H9 (cell line): ENCODE measurements around the gene MCU. TPM values are rescaled to one million over a fixed set of nuclear protein-coding genes. Genes with fewer than 3 reads are reported as not detected.
A peak's percentile ranks its signal among the peaks of the same experiment; 100 is the strongest.

Experiments
- DNase-seq: peaks from one replicate; pipeline ENCODE4 v3.0.0-alpha.2; 2017
- H2AFZ ChIP-seq: one replicate; pipeline ENCODE4 v1.6.1; 2013; ENCODE audit warnings: mild to moderate bottlenecking, low read length, control low read depth, moderate library complexity
- H2AK5ac ChIP-seq: 2 replicates; pipeline ENCODE4 v1.6.1; 2013; ENCODE audit warnings: low read length, control low read depth, mixed read lengths; ENCODE audit not compliant: insufficient read length
- H2BK120ac ChIP-seq: one replicate; pipeline ENCODE4 v1.6.1; 2013; ENCODE audit warnings: low read depth, mild to moderate bottlenecking, low read length, control low read depth, inconsistent platforms; ENCODE audit not compliant: poor library complexity, severe bottlenecking
- H2BK12ac ChIP-seq: 2 replicates; pipeline ENCODE4 v1.6.1; 2013; ENCODE audit warnings: low read length, control low read depth, mixed read lengths, low read depth; ENCODE audit not compliant: insufficient read length
- H2BK15ac ChIP-seq: 2 replicates; pipeline ENCODE4 v1.6.1; 2013; ENCODE audit warnings: low read depth, low read length, control low read depth
- H2BK20ac ChIP-seq: one replicate; pipeline ENCODE4 v1.6.1; 2013; ENCODE audit warnings: low read depth, mild to moderate bottlenecking, low read length, control low read depth, inconsistent platforms; ENCODE audit not compliant: poor library complexity, severe bottlenecking
- H2BK5ac ChIP-seq: 2 replicates; pipeline ENCODE4 v1.6.1; 2013; ENCODE audit warnings: low read length, control low read depth, mixed read lengths; ENCODE audit not compliant: insufficient read length
- H3K14ac ChIP-seq: 2 replicates; pipeline ENCODE4 v1.6.1; 2013; ENCODE audit warnings: low read length, control low read depth; ENCODE audit not compliant: insufficient read depth
- H3K18ac ChIP-seq: 2 replicates; pipeline ENCODE4 v1.6.1; 2013; ENCODE audit warnings: low read depth, mild to moderate bottlenecking, mixed read lengths, low read length, control low read depth; ENCODE audit not compliant: insufficient read length
- H3K23ac ChIP-seq: 2 replicates; pipeline ENCODE4 v1.6.1; 2013; ENCODE audit warnings: low read length, control low read depth, mixed read lengths, low read depth; ENCODE audit not compliant: insufficient read length
- H3K23me2 ChIP-seq: 2 replicates; pipeline ENCODE4 v1.6.1; 2013; ENCODE audit warnings: low read depth, mild to moderate bottlenecking, mixed read lengths, low read length, control low read depth; ENCODE audit not compliant: insufficient read length, poor library complexity, severe bottlenecking
- H3K27ac ChIP-seq: 2 replicates; pipeline ENCODE4 v1.5.1; 2013; ENCODE audit warnings: low read length, control low read depth, mixed read lengths, low read depth; ENCODE audit not compliant: insufficient read length
- H3K27me3 ChIP-seq: 2 replicates; pipeline ENCODE4 v1.6.1; 2013; ENCODE audit warnings: low read length, control low read depth, inconsistent platforms; ENCODE audit not compliant: insufficient read depth
- H3K4ac ChIP-seq: 2 replicates; pipeline ENCODE4 v1.6.1; 2013; ENCODE audit warnings: low read depth, mild to moderate bottlenecking, control low read depth, inconsistent platforms, low read length, moderate library complexity
- H3K4me1 ChIP-seq: 2 replicates; pipeline ENCODE4 v1.6.1; 2013; ENCODE audit warnings: low read length, control low read depth, inconsistent platforms; ENCODE audit not compliant: insufficient read depth
- H3K4me2 ChIP-seq: 2 replicates; pipeline ENCODE4 v1.6.1; 2013; ENCODE audit warnings: low read length, control low read depth, mixed read lengths; ENCODE audit not compliant: insufficient read length, insufficient read depth
- H3K56ac ChIP-seq: 2 replicates; pipeline ENCODE4 v1.6.1; 2013; ENCODE audit warnings: low read depth, mild to moderate bottlenecking, mixed read lengths, low read length, control low read depth; ENCODE audit not compliant: insufficient read length
- H3K79me1 ChIP-seq: 2 replicates; pipeline ENCODE4 v1.6.1; 2013; ENCODE audit warnings: low read depth, mild to moderate bottlenecking, moderate library complexity, low read length, control low read depth, inconsistent platforms; ENCODE audit not compliant: insufficient read depth, poor library complexity, severe bottlenecking
- H3K79me2 ChIP-seq: 2 replicates; pipeline ENCODE4 v1.6.1; 2013; ENCODE audit warnings: low read length, control low read depth, inconsistent platforms; ENCODE audit not compliant: insufficient read depth
- H3K9ac ChIP-seq: 2 replicates; pipeline ENCODE4 v1.6.1; 2013; ENCODE audit warnings: low read length, control low read depth, mixed read lengths; ENCODE audit not compliant: insufficient read length; ENCODE audit errors: extremely low read depth
- H3K9me3 ChIP-seq: one replicate; pipeline ENCODE4 v1.6.1; 2013; ENCODE audit warnings: low read depth, low read length, inconsistent platforms; ENCODE audit not compliant: control insufficient read depth
- H3T11ph ChIP-seq: one replicate; pipeline ENCODE4 v1.6.1; 2013; ENCODE audit warnings: mild to moderate bottlenecking, low read length, control low read depth, inconsistent platforms
- H4K20me1 ChIP-seq: one replicate; pipeline ENCODE4 v1.6.1; 2013; ENCODE audit not compliant: control insufficient read depth, insufficient read length, insufficient read depth
- H4K5ac ChIP-seq: 2 replicates; pipeline ENCODE4 v1.6.1; 2013; ENCODE audit warnings: low read depth, mild to moderate bottlenecking, mixed read lengths, low read length, control low read depth; ENCODE audit not compliant: insufficient read length
- H4K8ac ChIP-seq: replicated peaks from 2 replicates; pipeline ENCODE4 v1.6.1; 2013; ENCODE audit warnings: low read length, control low read depth, mixed read lengths, low read depth; ENCODE audit not compliant: insufficient read length
- H4K91ac ChIP-seq: 2 replicates; pipeline ENCODE4 v1.6.1; 2013; ENCODE audit warnings: low read depth, mild to moderate bottlenecking, moderate library complexity, mixed read lengths, low read length, control low read depth; ENCODE audit not compliant: insufficient read length
- H3K27ac Mint-ChIP-seq, 3 experiments: 2 replicates in 2 of 3; 3 replicates in 1 of 3; pipeline ENCODE4 v1.8.0; 2020 to 2021; ENCODE audit warnings: mixed read lengths in 3 of 3, mild to moderate bottlenecking in 1 of 3, moderate library complexity in 1 of 3
- H3K27me3 Mint-ChIP-seq: 2 replicates; pipeline ENCODE4 v1.8.0; 2021; ENCODE audit warnings: low read depth, mild to moderate bottlenecking, moderate library complexity, mixed read lengths
- H3K36me3 Mint-ChIP-seq, 3 experiments: 2 replicates in 2 of 3; 3 replicates in 1 of 3; pipeline ENCODE4 v1.8.0; 2020 to 2021; ENCODE audit warnings: low read depth in 3 of 3, mixed read lengths in 3 of 3; ENCODE audit not compliant: insufficient read depth in 1 of 3
- H3K4me1 Mint-ChIP-seq, 2 experiments: 2 replicates each; pipeline ENCODE4 v1.8.0; 2020; ENCODE audit warnings: mixed read lengths in 2 of 2
- H3K4me3 Mint-ChIP-seq, 2 experiments: 2 replicates in 1 of 2; 3 replicates in 1 of 2; pipeline ENCODE4 v1.8.0; 2020 to 2021; ENCODE audit warnings: mild to moderate bottlenecking in 2 of 2, mixed read lengths in 2 of 2, moderate library complexity in 1 of 2
- H3K9me3 Mint-ChIP-seq, 2 experiments: 2 replicates in 1 of 2; 3 replicates in 1 of 2; pipeline ENCODE4 v1.8.0; 2020; ENCODE audit warnings: mild to moderate bottlenecking in 2 of 2, mixed read lengths in 2 of 2, moderate library complexity in 1 of 2
- WGBS: extraction: QIAGEN DNeasy Blood & Tissue Kit; methylation state at CpG from one replicate; pipeline ENCODE4 v1.1.7; 2013; ENCODE audit warnings: missing lambda C conversion rate, low lambda C conversion rate, mixed read lengths; ENCODE audit not compliant: insufficient read length; ENCODE audit errors: extremely low coverage; 5-methylcytosine and 5-hydroxymethylcytosine counted together
- total RNA-seq: library from RNA; stranded (reverse); gene quantifications from 2 replicates; pipeline ENCODE4 v1.2.1, GENCODE V29; 2021
- TF ChIP-seq, protein P1 (sequence below): fragments of 200-600 bp; sonication (generic); conservative IDR thresholded peaks from 3 replicates; pipeline ENCODE4 v1.8.0; 2021; ENCODE audit warnings: antibody characterized with exemption, mild to moderate bottlenecking

The MCU gene
- total RNA-seq, 1 experiment from 2014 or later: 36.6 TPM

DNA sequence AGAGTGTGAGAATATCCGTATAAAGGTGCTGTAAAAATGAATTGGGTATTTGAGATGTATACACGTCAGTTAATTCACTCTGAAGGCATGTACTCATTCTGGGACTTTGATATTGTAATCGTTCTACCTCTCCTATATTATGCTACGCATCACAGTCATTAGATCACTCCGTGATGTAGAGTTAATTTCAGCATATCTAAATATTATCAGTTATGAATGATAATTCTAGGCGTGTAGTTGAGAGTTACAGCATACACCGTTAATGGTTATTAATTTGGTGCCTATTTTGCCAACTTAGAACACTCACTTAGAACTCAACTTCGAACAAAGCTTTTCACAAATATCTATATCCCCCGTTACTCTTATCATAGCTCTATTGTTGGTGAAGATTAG lies 477 bp upstream of the MCU start:
- Histone ChIP-seq H3K27me3 (no peaks in the 10 kb centered on the region), H3K23me2 (peaks cover 7% of the 10 kb centered on the region), H3T11ph (no peak overlapping the region), H3K79me2 (peaks cover 20% of the 10 kb centered on the region; the same call in 1 of the 2 replicates), H2BK12ac (no peak overlapping the region), H3K9me3 (no peaks in the 10 kb centered on the region), H4K5ac (no peak overlapping the region), H2BK20ac (no peak overlapping the region), H2BK5ac (no peak overlapping the region), H3K4ac (no peak overlapping the region), H3K27ac (no peak overlapping the region), H3K23ac (no peak overlapping the region), H3K4me2 (peak overlapping the region; percentile 41), H4K8ac (no peak overlapping the region), H3K14ac (no peak overlapping the region), H2AFZ (peak overlapping the region; percentile 79), H2AK5ac (no peak overlapping the region), H3K9ac (no peak overlapping the region), H4K20me1 (no peaks in the 10 kb centered on the region), H3K56ac (no peak overlapping the region), H2BK120ac (no peak overlapping the region), H3K4me1 (peaks cover 8% of the 10 kb centered on the region; the same call in 1 of the 2 replicates), H3K18ac (no peak overlapping the region), H3K79me1 (peaks cover 4% of the 10 kb centered on the region), H2BK15ac (no peak overlapping the region), H4K91ac (no peak overlapping the region)
- TF ChIP-seq, protein P1, sequence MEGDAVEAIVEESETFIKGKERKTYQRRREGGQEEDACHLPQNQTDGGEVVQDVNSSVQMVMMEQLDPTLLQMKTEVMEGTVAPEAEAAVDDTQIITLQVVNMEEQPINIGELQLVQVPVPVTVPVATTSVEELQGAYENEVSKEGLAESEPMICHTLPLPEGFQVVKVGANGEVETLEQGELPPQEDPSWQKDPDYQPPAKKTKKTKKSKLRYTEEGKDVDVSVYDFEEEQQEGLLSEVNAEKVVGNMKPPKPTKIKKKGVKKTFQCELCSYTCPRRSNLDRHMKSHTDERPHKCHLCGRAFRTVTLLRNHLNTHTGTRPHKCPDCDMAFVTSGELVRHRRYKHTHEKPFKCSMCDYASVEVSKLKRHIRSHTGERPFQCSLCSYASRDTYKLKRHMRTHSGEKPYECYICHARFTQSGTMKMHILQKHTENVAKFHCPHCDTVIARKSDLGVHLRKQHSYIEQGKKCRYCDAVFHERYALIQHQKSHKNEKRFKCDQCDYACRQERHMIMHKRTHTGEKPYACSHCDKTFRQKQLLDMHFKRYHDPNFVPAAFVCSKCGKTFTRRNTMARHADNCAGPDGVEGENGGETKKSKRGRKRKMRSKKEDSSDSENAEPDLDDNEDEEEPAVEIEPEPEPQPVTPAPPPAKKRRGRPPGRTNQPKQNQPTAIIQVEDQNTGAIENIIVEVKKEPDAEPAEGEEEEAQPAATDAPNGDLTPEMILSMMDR: no peak
- Mint-ChIP-seq H3K36me3 (no peaks in the 10 kb centered on the region), H3K4me3 (peak overlapping the region; percentile 53 to 73), H3K27ac (no peak overlapping the region; a peak in 1 of 7 replicates), H3K4me1 (peaks cover 28 to 37% of the 10 kb centered on the region in 2 experiments), H3K9me3 (no peaks in the 10 kb centered on the region; a peak in 1 of 5 replicates), H3K27me3 (no peaks in the 10 kb centered on the region)
- no CpG with 5 or more reads among the region's 9 CpGs for WGBS
- DNase-seq: no peak
